ENCODE results near the gene ZNF516. TPM values are rescaled to one million over a fixed set of nuclear protein-coding genes. Genes with fewer than 3 reads are reported as not detected.

The ZNF516 gene
- total RNA-seq, 4 donors from 2014 or later = 11.2 to 27.7 (median 16.6) TPM

GRCh38 chr18:76347341-76347740 lies 147.7 kb downstream of the ZNF516 start:
- TF ChIP-seq CTCF (IDR thresholded peaks at IDR 0.05) = no peak
- no peak for ATAC-seq (ENCODE audit: low FRiP score)
- DNase-seq (ENCODE audit: low spot score) = no peak

GRCh38 chr18:76346490-76347130 lies 148.4 kb downstream of the ZNF516 start:
- ATAC-seq (ENCODE audit: low FRiP score) = no peak
- DNase-seq (ENCODE audit: low spot score) = no peak
- TF ChIP-seq CTCF (IDR thresholded peaks at IDR 0.05) = no peak

GRCh38 chr18:76345901-76346300 lies 149.1 kb downstream of the ZNF516 start:
- no peak for TF ChIP-seq CTCF (IDR thresholded peaks at IDR 0.05)
- no peak for DNase-seq (ENCODE audit: low spot score)
- ATAC-seq (ENCODE audit: low FRiP score) = no peak

- DNase-seq (ENCODE audit: low spot score) (no peak), ATAC-seq (ENCODE audit: low FRiP score) (no peak)
- TF ChIP-seq CTCF (IDR thresholded peaks at IDR 0.05) = no peak
Measured at GRCh38 chr18:76343938-76344569, 151.0 kb downstream of the ZNF516 start.

GRCh38 chr18:76340410-76340809 lies 154.6 kb downstream of the ZNF516 start:
- TF ChIP-seq CTCF (IDR thresholded peaks at IDR 0.05) = no peak
- no peak for DNase-seq (ENCODE audit: low spot score)
- ATAC-seq (ENCODE audit: low FRiP score) = no peak

- ATAC-seq (ENCODE audit: low FRiP score) (no peak), DNase-seq (ENCODE audit: low spot score) (no peak)
- TF ChIP-seq CTCF (IDR thresholded peaks at IDR 0.05) = no peak
Measured at GRCh38 chr18:76339246-76339620, 155.8 kb downstream of the ZNF516 start.

GRCh38 chr18:76338619-76339245 lies 156.3 kb downstream of the ZNF516 start:
- ATAC-seq (ENCODE audit: low FRiP score) = no peak
- no peak for TF ChIP-seq CTCF (IDR thresholded peaks at IDR 0.05)
- no peak for DNase-seq (ENCODE audit: low spot score)
